H1 (cell line): ENCODE results near the gene POGK. TPM values are rescaled to one million over a fixed set of nuclear protein-coding genes. Genes with fewer than 3 reads are reported as not detected.

Source experiments
- CTCF ChIP-seq, 3 experiments: IDR thresholded peaks; 1 replicate in 2 of 3; 2 replicates in 1 of 3; pipeline versions ENCODE4 v1.5.1 to v1.6.1; 2011; ENCODE audit warnings: low read length in 3 of 3, mild to moderate bottlenecking in 3 of 3, inconsistent platforms in 2 of 3, low read depth in 1 of 3, moderate library complexity in 1 of 3; ENCODE audit not compliant: insufficient read depth in 1 of 3; ENCODE audit errors: control extremely low read depth in 1 of 3
- polyA plus RNA-seq, 7 experiments: library from polyadenylated mRNA; depleted of rRNA in 3 of 7; stranded (reverse) in 5 of 7; unstranded in 2 of 7; fragments of >200 nt in 5 of 7; fragments of 200-250 nt in 2 of 7; gene quantifications; 1 replicate in 5 of 7; 2 replicates in 1 of 7; 4 replicates in 1 of 7; pipeline versions ENCODE4 v1.2.1 to v1.2.3, GENCODE V29; 2011 to 2013; ENCODE audit warnings: missing spikeins in 2 of 7, mixed read lengths in 2 of 7
- total RNA-seq: library from RNA; stranded (reverse); fragmentation: NEBNext Ultra II Directional; extraction: Animal tissue kit (Norgen Biotek cat#: 25700); gene quantifications from 2 replicates; pipeline ENCODE4 v1.2.1, GENCODE V29; 2021

Gene POGK
- total and polyA plus RNA-seq, 2 of the 8 experiments (the other 6 are each of a cell fraction or from before 2014, with no cell fraction given): 16.9 to 40.3 TPM

DNA sequence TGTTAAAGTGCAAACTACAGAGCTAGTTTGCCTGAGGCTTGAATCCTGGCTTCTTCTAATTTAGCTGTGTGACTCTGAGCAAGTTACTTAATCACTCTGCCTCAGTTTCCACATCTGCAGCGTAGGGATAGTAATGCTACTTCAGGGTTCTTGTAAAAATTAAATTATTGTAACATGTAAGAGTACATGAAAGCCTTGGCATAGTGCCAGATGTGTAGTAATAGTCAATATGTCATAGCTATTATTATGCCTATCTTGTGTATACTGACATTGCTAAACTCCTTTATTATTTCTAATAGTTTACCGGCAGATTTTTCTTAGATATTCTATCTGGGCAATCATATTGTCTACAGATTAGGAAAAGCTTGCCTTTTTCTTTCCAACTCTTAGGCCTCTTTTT lies 43.6 kb downstream of the POGK start (continued):
- no peak for TF ChIP-seq CTCF (IDR thresholded peaks at IDR 0.05; ENCODE audit: control extremely low read depth in 1 of 3, insufficient read depth in 1 of 3, low read depth in 1 of 3, low read length in 3 of 3)
